Measurements from ENCODE around the gene SFXN4. TPM values are rescaled to one million over a fixed set of nuclear protein-coding genes. Genes with fewer than 3 reads are reported as not detected.

SFXN4 gene
- total and polyA plus RNA-seq, 2 of the 4 experiments (the other 2 are of a cell fraction): 12.0 to 12.5 TPM

DNA sequence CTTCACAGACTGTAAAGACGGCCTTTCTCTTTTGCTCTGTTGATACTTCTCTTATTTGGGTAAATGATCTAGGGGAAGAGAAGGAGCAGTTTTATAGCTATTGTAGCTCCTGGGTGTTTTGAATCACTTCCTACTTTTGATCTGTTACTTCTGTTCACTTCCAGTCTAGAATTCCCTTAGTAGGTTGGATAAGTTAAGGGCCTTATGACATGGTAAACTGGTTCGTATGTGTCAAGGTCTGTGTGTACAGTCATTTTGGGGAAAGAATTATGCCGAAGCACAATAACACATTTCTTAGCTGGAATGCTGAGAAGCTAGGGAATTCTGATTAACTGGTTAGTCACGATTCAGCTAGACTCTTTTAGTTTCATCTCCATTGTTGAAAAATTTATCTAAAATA, 53.5 kb downstream of the SFXN4 start:
- Histone ChIP-seq H3K14ac (replicated peaks; ENCODE audit: low read depth, low read length) (peak overlapping the region; percentile 64; the same call in 1 of the 2 replicates), H3K4me1 (ENCODE audit: control insufficient read depth, insufficient read depth, low read length) (peaks cover 15% of the 10 kb centered on the region), H2BK20ac (ENCODE audit: low read depth, low read length) (peak overlapping the region; percentile 39; the same call in 1 of the 2 replicates), H2BK120ac (ENCODE audit: low read depth, low read length) (peak overlapping the region; percentile 59; the same call in 1 of the 2 replicates), H3K27ac (ENCODE audit: insufficient read depth, low read length) (peak overlapping the region; percentile 5; the same call in 1 of the 2 replicates), H3K23ac (ENCODE audit: low read depth, low read length) (peak overlapping the region; percentile 18; the same call in 1 of the 2 replicates), H3K4ac (ENCODE audit: low read depth, low read length) (no peak overlapping the region), H3K56ac (ENCODE audit: extremely low read depth, insufficient read depth, low read length) (peak overlapping the region; percentile 24; the same call in 1 of the 2 replicates), H2AFZ (replicated peaks; ENCODE audit: low read length, poor library complexity) (no peak overlapping the region), H3K27me3 (ENCODE audit: control insufficient read depth, insufficient read depth, low read length) (no peaks in the 10 kb centered on the region), H3K36me3 (ENCODE audit: control insufficient read depth, insufficient read depth, low read length) (peaks cover 27% of the 10 kb centered on the region), H3K9ac (ENCODE audit: low read depth, low read length) (no peak overlapping the region; the same call in 1 of the 2 replicates), H4K20me1 (ENCODE audit: insufficient read depth, low read length) (peaks cover 4% of the 10 kb centered on the region), H4K8ac (ENCODE audit: low read depth in 2 of 2, low read length in 2 of 2) (peak overlapping the region in 1 of 2 experiments; percentile 41; a peak in 2 of 4 replicates), H3K4me2 (ENCODE audit: low read depth, low read length) (peak overlapping the region; percentile 71; the same call in 1 of the 2 replicates), H4K5ac (ENCODE audit: low read depth, low read length) (peak overlapping the region; percentile 64; the same call in 1 of the 2 replicates), H2AK5ac (ENCODE audit: low read depth, low read length) (no peak overlapping the region), H3K4me3 (ENCODE audit: insufficient read depth, low read depth, low read length) (no peak overlapping the region), H2BK15ac (ENCODE audit: low read depth, low read length) (peak overlapping the region; percentile 83; the same call in 1 of the 3 replicates), H3K9me1 (ENCODE audit: insufficient read depth, low read length) (no peaks in the 10 kb centered on the region), H4K91ac (ENCODE audit: insufficient read depth, low read depth, low read length) (no peak overlapping the region; the same call in 1 of the 2 replicates), H3K9me3 (ENCODE audit: control insufficient read depth, insufficient read depth, low read length) (no peaks in the 10 kb centered on the region), H2BK5ac (ENCODE audit: low read depth, low read length, poor library complexity, severe bottlenecking) (peak overlapping the region; percentile 87), H3K79me1 (ENCODE audit: low read depth in 1 of 2, low read length in 2 of 2) (peaks cover 11 to 26% of the 10 kb centered on the region in 2 experiments; a peak in 3 of 4 replicates), H2AK9ac (replicated peaks; ENCODE audit: low read depth, low read length, poor library complexity) (no peak overlapping the region), H3K18ac (ENCODE audit: low read depth, low read length) (peak overlapping the region; percentile 84; the same call in 1 of the 2 replicates)
- no TSS peak for BruUV-seq (replicated peaks)
- peak; percentile 63 for ATAC-seq (ENCODE audit: low read depth)
- dilution Hi-C loops (cut with HindIII; ENCODE audit: low sequenced_read_pairs, unreplicated experiment): no loop called here
- no CpG with 5 or more reads among the region's 4 CpGs for WGBS, 2 experiments (ENCODE audit: extremely low coverage in 2 of 2, insufficient read length in 1 of 2)
- CTCF ChIA-PET: interaction anchor here (0.7 kb wide), 1 partner anchor 760 kb away, joined by 8 read pairs; no protein-coding TSS in a partner anchor
- in situ Hi-C loops (cut with MboI; ENCODE audit: low sequenced_read_pairs): no loop called here
- no peak for TF ChIP-seq MXI1 (IDR thresholded peaks at IDR 0.05; ENCODE audit: borderline replicate concordance, low read depth, low read length)
- TF ChIP-seq, protein P1, sequence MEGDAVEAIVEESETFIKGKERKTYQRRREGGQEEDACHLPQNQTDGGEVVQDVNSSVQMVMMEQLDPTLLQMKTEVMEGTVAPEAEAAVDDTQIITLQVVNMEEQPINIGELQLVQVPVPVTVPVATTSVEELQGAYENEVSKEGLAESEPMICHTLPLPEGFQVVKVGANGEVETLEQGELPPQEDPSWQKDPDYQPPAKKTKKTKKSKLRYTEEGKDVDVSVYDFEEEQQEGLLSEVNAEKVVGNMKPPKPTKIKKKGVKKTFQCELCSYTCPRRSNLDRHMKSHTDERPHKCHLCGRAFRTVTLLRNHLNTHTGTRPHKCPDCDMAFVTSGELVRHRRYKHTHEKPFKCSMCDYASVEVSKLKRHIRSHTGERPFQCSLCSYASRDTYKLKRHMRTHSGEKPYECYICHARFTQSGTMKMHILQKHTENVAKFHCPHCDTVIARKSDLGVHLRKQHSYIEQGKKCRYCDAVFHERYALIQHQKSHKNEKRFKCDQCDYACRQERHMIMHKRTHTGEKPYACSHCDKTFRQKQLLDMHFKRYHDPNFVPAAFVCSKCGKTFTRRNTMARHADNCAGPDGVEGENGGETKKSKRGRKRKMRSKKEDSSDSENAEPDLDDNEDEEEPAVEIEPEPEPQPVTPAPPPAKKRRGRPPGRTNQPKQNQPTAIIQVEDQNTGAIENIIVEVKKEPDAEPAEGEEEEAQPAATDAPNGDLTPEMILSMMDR (conservative IDR thresholded peaks at IDR 0.05; ENCODE audit: low read depth, low read length): no peak
- no peak for TF ChIP-seq FOS (IDR thresholded peaks at IDR 0.05; ENCODE audit: low read depth, low read length)
- no peak for TF ChIP-seq MAZ (IDR thresholded peaks at IDR 0.05; ENCODE audit: borderline replicate concordance, low read depth, low read length)
- TF ChIP-seq, protein P2, sequence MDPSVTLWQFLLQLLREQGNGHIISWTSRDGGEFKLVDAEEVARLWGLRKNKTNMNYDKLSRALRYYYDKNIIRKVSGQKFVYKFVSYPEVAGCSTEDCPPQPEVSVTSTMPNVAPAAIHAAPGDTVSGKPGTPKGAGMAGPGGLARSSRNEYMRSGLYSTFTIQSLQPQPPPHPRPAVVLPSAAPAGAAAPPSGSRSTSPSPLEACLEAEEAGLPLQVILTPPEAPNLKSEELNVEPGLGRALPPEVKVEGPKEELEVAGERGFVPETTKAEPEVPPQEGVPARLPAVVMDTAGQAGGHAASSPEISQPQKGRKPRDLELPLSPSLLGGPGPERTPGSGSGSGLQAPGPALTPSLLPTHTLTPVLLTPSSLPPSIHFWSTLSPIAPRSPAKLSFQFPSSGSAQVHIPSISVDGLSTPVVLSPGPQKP (IDR thresholded peaks at IDR 0.05; ENCODE audit: borderline replicate concordance, low read depth, low read length): no peak
- TF ChIP-seq RFX5 (IDR thresholded peaks at IDR 0.05; ENCODE audit: low read depth, low read length): no peak
- TF ChIP-seq RAD21 (IDR thresholded peaks at IDR 0.05; ENCODE audit: low read length): no peak
- TF ChIP-seq BHLHE40 (IDR thresholded peaks at IDR 0.05; ENCODE audit: low read depth, low read length): peak; percentile 46; the same call in 1 of the 2 replicates
- DNase-seq: peak; percentile 82
- intact Hi-C loops (cut with micrococcal nuclease): no loop called here
- POLR2A ChIA-PET (ENCODE audit: unreplicated experiment): no interaction called here

Data from IMR-90 (cell line).